CD4-positive, alpha-beta T cell treated with Interleukin-15 for 1 hour (primary cell): ENCODE measurements around the gene UQCC5.
A peak's percentile ranks its signal among the peaks of the same experiment; 100 is the strongest.

ENCODE experiments used
- DNase-seq: peaks from one replicate; pipeline ENCODE4 v3.0.0-alpha.2; 2020

The UQCC5 gene

GRCh38 chr3:52536369-52537164 is at the start of gene UQCC5:
UQCC5 (plus strand) TSS chr3:52536605; CDS start chr3:52536756, 151 bp downstream.
- peak; percentile 99 for DNase-seq

- DNase-seq, result no peak
Measured at GRCh38 chr3:52487050-52487787, 49.2 kb upstream of the UQCC5 start.

GRCh38 chr3:52487788-52488691 is 48.4 kb upstream of the UQCC5 start:
- DNase-seq, result no peak

GRCh38 chr3:52488746-52489145 is 47.7 kb upstream of the UQCC5 start:
- DNase-seq, result no peak

- DNase-seq, result no peak
Measured at GRCh38 chr3:52489453-52489852, 47.0 kb upstream of the UQCC5 start.

- DNase-seq, result no peak
Measured at GRCh38 chr3:52490035-52490938, 46.1 kb upstream of the UQCC5 start.

- DNase-seq, result peak; percentile 41
Measured at GRCh38 chr3:52490939-52491526, 45.4 kb upstream of the UQCC5 start.

GRCh38 chr3:52492059-52492458 is 44.3 kb upstream of the UQCC5 start:
- no peak for DNase-seq

GRCh38 chr3:52493232-52494017 is 43.0 kb upstream of the UQCC5 start:
- no peak for DNase-seq

GRCh38 chr3:52494445-52494844 is 42.0 kb upstream of the UQCC5 start:
- DNase-seq, result no peak

- DNase-seq, result no peak
Measured at GRCh38 chr3:52494886-52495495, 41.4 kb upstream of the UQCC5 start, which contains the start of gene STAB1. STAB1 (plus strand) TSS chr3:52495338; CDS start chr3:52495414, 76 bp downstream.

- DNase-seq, result no peak
Measured at GRCh38 chr3:52495777-52496602, 40.4 kb upstream of the UQCC5 start.

GRCh38 chr3:52498137-52499054 is 38.0 kb upstream of the UQCC5 start:
- DNase-seq, result peak; percentile 64

- DNase-seq, result no peak
Measured at GRCh38 chr3:52501046-52501445, 35.4 kb upstream of the UQCC5 start.

GRCh38 chr3:52502001-52502400 is 34.4 kb upstream of the UQCC5 start:
- no peak for DNase-seq

GRCh38 chr3:52502808-52503350 is 33.5 kb upstream of the UQCC5 start:
- no peak for DNase-seq

- no peak for DNase-seq
Measured at GRCh38 chr3:52503788-52504424, 32.5 kb upstream of the UQCC5 start.
